ENCODE results near the gene LIM2. TPM values are rescaled to one million over a fixed set of nuclear protein-coding genes. Genes with fewer than 3 reads are reported as not detected.
A peak's percentile ranks its signal among the peaks of the same experiment; 100 is the strongest.

The LIM2 gene
- total RNA-seq, 4 donors from 2014 or later, result not detected

DNA sequence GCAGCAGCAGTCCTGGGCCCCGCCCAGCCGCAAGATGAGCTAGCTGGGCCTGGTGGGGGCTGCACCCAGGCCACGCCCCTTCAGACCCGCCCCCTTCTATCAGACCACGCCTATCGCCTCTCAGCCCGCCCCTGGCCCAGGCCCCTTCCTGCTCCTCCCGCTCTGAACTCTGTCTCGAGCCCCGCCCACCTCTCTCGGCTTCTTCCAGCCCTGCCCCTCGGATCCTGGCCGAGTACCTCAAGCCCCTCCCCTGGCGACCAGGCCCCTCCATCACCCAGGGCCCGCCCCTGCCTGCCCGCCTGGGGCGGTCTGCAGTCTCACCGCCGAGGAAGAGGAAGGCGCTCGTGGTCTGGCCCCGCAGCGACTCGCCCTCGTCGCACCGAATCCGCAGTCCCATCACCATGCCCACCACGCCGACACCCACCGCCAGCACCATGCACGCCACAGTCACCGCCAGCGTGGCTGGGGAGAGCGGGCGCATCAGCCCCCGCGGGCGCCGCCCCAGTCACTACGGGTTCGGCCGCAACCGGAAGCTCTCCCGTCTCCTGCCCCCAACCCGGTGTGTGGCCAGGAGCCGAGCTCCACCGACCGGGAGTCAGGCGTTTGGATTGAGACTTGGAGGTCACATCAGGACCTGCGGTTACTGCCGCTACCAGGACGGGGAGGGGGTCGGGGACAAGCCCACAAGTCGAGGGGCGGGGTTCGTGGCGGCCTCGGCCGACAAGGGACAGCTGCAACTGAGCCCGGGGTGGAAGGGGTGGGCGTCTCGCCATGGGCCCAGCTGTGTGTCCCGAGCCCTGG, 20.0 kb downstream of the LIM2 start:
- Histone ChIP-seq H3K27ac (peak overlapping the region; percentile 98 to 100 (median 100)), H3K36me3 (no peaks in the 10 kb centered on the region), H3K4me1 (peaks cover 11 to 33% (median 14%) of the 10 kb centered on the region in 4 donors), H3K4me3 (peak overlapping the region; percentile 66 to 80 (median 76)), H3K9me3 (no peaks in the 10 kb centered on the region), H3K27me3 (no peaks in the 10 kb centered on the region)
- TF ChIP-seq POLR2A (IDR thresholded peaks at IDR 0.05) (no peak), CTCF (IDR thresholded peaks at IDR 0.05) (no peak), POLR2AphosphoS5 (IDR thresholded peaks at IDR 0.05) (peak in 1 of 3 donors; percentile 0), EP300 (IDR thresholded peaks at IDR 0.05; ENCODE audit: low read depth) (no peak)
- in situ Hi-C loops (cut with MboI; ENCODE audit: low pct_ligation_motif_present in 1 of 4, low pct_unique_long_range_greater_than_20kb in 1 of 4, low sequenced_read_pairs in 3 of 4) (no loop called here), intact Hi-C loops (cut with DNase I; ENCODE audit: low total_unique reads) (no loop called here)
- DNase-seq, result peak; percentile 100
- 0 to 3% methylated on average over 6 to 34 of the region's 64 CpGs for WGBS, 2 donors (ENCODE audit: low coverage in 1 of 2)

DNA sequence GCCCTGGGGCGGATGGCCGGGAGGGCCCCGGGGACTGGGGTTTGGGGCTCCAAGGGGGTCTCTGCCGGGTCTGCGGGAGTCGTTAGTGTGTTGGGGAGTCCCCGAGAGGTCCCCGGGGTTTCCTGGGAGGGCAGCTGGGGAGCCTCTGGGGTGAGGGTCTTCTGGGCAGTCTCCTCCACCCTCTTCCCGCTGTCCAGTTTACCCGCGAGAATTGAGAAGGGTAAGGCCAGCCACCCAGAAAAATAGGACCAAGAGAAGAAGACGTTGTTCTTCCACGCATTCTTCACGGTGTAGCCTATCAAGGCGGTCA, 20.6 kb downstream of the LIM2 start:
- DNase-seq, result no peak
- H3K27ac ChIP-seq, result peak overlapping the region; percentile 98 to 100 (median 100)
- TF ChIP-seq CTCF (IDR thresholded peaks at IDR 0.05), result no peak
- peak; percentile 98 to 99 (median 99) for TF ChIP-seq POLR2AphosphoS5 (IDR thresholded peaks at IDR 0.05)
- TF ChIP-seq EP300 (IDR thresholded peaks at IDR 0.05; ENCODE audit: low read depth), result no peak
- peak; percentile 95 for TF ChIP-seq POLR2A (IDR thresholded peaks at IDR 0.05)
- no peaks in the 10 kb centered on the region for H3K36me3 ChIP-seq
- no peaks in the 10 kb centered on the region for H3K27me3 ChIP-seq
- WGBS, 2 donors (ENCODE audit: low coverage in 1 of 2), result 0% methylated on average over 5 to 15 of the region's 15 CpGs
- intact Hi-C loops (cut with DNase I; ENCODE audit: low total_unique reads), result no loop called here
- peak overlapping the region; percentile 66 to 81 (median 78) for H3K4me3 ChIP-seq
- H3K4me1 ChIP-seq, result peaks cover 11 to 36% (median 15%) of the 10 kb centered on the region in 4 donors
- H3K9me3 ChIP-seq, result no peaks in the 10 kb centered on the region
- in situ Hi-C loops (cut with MboI; ENCODE audit: low pct_ligation_motif_present in 1 of 4, low pct_unique_long_range_greater_than_20kb in 1 of 4, low sequenced_read_pairs in 3 of 4), result no loop called here

GRCh38 chr19:51366389-51367254, 21.2 kb downstream of the LIM2 start:
- in situ Hi-C loops (cut with MboI; ENCODE audit: low pct_ligation_motif_present in 1 of 4, low pct_unique_long_range_greater_than_20kb in 1 of 4, low sequenced_read_pairs in 3 of 4) (no loop called here), intact Hi-C loops (cut with DNase I; ENCODE audit: low total_unique reads) (no loop called here)
- H3K9me3 ChIP-seq, result no peaks in the 10 kb centered on the region
- 0% methylated on average over 1 to 52 of the region's 54 CpGs for WGBS, 2 donors (ENCODE audit: low coverage in 1 of 2)
- TF ChIP-seq CTCF (IDR thresholded peaks at IDR 0.05), result no peak
- TF ChIP-seq POLR2AphosphoS5 (IDR thresholded peaks at IDR 0.05), result peak; percentile 90 to 94 (median 93)
- TF ChIP-seq POLR2A (IDR thresholded peaks at IDR 0.05), result peak; percentile 80
- DNase-seq, result peak; percentile 99
- peak overlapping the region; percentile 98 to 100 (median 100) for H3K27ac ChIP-seq
- H3K4me1 ChIP-seq, result peaks cover 11 to 36% (median 15%) of the 10 kb centered on the region in 4 donors
- H3K36me3 ChIP-seq, result no peaks in the 10 kb centered on the region
- H3K27me3 ChIP-seq, result no peaks in the 10 kb centered on the region
- peak overlapping the region; percentile 66 to 81 (median 78) for H3K4me3 ChIP-seq

- H3K27ac ChIP-seq, result peak within 1 kb of the TSS; percentile 98 to 100 (median 100)
- TF ChIP-seq POLR2A (IDR thresholded peaks at IDR 0.05), result peak; percentile 69
- TF ChIP-seq CTCF (IDR thresholded peaks at IDR 0.05), result no peak
- peak in 1 of 3 donors; percentile 80 for TF ChIP-seq POLR2AphosphoS5 (IDR thresholded peaks at IDR 0.05)
- TF ChIP-seq EP300 (IDR thresholded peaks at IDR 0.05; ENCODE audit: low read depth), result no peak
- H3K4me3 ChIP-seq, result peak within 1 kb of the TSS; percentile 66 to 81 (median 78)
- intact Hi-C loops (cut with DNase I; ENCODE audit: low total_unique reads) (no loop called here), in situ Hi-C loops (cut with MboI; ENCODE audit: low pct_ligation_motif_present in 1 of 4, low pct_unique_long_range_greater_than_20kb in 1 of 4, low sequenced_read_pairs in 3 of 4) (no loop called here)
- H3K27me3 ChIP-seq, result no peaks in the 10 kb centered on the region
- peaks cover 11 to 36% (median 15%) of the 10 kb centered on the region in 4 donors for H3K4me1 ChIP-seq
- no peaks in the 10 kb centered on the region for H3K36me3 ChIP-seq
- WGBS, 2 donors (ENCODE audit: low coverage in 1 of 2), result 0 to 1% methylated on average over 7 to 27 of the region's 27 CpGs
- H3K9me3 ChIP-seq, result no peaks in the 10 kb centered on the region
- DNase-seq, result no peak
Observed at GRCh38 chr19:51365965-51366388, 21.8 kb downstream of the LIM2 start, which contains the start of gene ETFB. ETFB (minus strand) TSS chr19:51366388; CDS start chr19:51366326, 62 bp downstream.
